NAMALWA (cell line): Measurements from ENCODE around the gene OPCML.

ENCODE experiments used
- DNase-seq: peaks from one replicate; pipeline ENCODE4 v3.0.0-alpha.2; 2015; ENCODE audit warnings: low spot score

OPCML gene

DNA sequence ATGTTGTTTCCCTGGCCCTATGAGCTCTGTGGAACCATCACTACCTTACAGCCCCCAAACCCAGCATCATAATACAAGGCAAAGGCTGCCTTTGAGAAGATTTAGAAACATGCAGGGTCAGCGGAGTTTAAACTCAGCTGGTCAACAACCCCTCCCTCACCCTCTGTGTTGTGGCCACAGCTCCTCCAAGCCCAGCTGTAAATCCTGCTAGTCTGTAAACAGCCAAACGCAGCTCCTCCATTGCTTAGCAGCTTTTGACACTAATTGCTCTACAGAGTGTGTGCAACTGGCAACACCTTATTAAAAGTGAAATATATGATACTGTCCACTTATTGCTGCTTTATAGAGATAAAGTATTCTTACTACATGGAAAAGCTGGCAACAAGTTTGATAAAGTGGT is 29.1 kb downstream of the OPCML start:
- no peak for DNase-seq

DNA sequence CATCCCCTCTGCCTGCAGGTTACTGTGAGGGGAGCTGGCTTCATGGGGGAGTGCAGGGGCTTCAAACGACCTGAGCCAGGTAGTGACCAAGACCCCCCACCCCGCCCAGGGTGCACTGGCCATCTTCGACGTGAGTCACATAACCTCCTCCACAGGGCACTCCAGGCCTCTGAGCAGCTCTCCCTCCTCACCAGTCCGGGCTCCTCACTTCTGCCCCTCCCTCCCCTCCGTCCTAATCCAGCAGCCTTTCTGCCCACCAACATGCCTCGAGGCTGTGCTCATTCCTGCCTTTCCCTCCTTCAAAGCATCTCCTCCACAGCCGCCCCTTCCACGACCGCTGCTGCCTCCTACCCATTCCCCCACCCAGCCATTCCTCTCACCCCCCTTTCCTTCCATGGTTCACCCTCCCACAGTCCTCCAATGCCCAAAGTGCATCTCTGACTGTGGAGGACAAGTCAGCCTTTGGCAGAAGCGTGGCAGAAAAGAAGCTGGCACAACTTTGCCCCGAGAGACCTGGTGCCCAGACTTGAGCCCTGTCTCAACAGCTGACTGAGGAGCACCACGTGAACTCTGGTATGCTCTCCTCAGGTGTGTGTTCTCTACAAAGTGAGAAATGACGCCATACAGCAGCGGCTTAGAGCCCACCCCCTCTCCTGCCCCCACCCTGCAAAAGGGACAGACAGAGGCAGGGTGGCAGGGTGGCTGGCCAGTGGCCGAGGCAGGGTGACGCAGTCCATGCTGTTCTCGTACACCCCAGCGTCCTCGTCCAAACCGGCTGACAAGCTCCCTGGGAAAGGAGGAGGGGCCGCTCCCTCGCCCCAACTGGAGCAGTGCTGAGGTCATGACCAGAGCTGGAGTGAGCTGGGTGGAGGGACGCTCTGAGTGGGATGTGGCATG is 30.4 kb downstream of the OPCML start:
- no peak for DNase-seq

DNA sequence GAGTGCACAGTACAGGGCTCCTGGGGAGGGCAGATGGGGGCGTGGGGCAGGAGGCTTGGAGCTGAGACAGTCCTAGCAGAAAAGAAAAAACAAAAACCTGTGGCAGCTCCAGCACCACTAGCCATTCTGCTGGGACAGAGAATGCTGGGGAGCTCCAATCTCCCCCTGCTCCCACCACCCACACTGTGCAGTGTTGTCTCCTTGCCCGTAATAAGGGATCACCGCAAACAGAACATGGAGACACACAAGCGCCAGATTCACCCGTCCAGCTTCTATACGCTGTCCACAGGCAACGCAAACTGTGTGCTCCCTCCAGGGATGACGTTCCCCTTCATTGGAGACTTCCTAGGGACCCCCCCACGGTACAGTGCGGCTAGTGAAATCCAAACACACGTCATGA is 31.4 kb downstream of the OPCML start:
- no peak for DNase-seq

DNA sequence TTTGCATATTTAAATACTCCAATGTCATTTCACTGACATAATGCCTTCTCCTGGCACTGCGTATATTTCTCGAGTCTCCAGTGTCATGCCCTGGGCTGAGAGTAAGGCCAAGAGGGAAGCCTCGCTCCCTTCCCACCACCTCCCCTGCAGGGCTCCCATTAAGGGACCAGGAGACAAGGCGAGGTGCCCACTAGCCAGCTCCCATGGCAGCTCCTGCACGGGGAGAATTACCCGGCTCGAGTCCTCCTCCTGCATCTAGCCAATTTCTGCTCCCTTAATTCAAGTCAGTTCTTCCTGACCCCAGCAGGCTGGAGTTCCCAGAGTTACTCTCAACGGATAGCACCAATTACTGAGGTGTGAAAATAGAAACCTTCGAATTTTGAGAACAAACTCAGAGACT is 31.9 kb downstream of the OPCML start:
- DNase-seq: no peak

DNA sequence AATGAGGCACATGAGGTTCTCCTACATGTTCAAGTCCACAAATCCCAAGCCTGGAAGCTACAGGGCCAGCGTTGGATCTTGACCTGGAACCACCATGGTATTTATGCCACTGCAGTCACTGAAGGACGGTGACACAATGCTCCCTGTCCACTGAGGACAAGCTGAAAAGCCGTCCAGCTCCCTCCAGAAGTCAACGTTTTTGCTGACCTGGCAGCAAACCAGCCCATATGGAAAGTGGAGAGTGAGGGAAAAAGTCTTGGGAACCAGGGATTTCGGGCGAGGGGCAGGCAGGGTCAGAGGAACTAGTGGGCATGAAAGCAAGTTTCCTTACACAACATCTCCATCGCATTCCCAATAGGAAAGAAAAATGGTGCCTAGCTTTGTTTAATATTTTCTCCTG is 33.3 kb downstream of the OPCML start:
- DNase-seq: no peak

DNA sequence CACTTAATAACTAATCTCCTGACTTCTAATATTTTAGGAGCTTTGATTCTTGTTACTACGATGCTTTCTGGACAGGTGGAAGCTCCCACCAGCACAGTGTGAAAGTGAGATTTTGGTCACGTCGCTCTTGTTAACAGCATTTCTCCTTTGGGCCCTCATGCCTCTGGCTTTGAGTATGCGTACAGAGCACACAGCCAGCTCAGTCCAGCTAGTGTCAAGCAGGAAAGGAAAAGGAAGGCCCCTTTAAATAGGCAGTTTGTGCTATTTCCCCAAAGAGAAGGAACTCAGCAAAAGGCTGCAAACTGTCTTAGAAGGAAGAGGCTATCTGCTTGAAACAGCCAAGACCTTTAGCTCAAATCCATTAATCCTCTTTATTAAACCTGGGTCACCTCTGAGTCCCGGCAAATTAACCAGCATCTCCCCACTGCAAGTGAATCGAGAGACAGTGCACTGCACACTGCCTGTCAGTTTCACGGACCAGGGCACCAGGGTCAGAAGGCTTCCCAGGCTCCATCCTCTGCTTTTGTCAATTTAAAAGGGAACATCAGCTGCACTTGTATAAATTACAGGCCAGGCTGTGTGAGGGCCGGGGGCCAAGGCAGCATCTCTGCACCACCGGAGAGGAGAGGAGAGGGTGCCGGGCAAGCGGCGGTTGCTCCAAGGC is 34.7 kb downstream of the OPCML start:
- no peak for DNase-seq

DNA sequence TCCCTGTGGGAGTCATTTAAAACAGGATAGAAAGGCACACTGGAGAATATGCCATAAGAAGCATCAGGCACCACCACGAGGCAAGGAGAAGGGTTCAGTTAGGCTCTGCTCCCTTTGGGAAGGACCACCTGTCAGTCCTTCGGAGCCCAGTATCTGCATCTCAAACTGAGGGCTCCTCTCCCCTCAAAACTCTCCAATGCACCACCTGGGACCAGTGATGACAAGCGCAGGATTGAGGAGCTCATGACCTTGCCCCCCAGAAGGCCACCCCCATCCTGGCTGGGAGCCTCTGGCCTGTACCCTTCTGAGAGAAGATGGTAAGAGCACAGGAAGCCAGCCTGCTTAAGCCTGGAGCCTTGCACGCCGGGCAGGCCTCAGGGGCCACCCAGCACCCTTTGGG is 39.4 kb downstream of the OPCML start:
- no peak for DNase-seq

DNA sequence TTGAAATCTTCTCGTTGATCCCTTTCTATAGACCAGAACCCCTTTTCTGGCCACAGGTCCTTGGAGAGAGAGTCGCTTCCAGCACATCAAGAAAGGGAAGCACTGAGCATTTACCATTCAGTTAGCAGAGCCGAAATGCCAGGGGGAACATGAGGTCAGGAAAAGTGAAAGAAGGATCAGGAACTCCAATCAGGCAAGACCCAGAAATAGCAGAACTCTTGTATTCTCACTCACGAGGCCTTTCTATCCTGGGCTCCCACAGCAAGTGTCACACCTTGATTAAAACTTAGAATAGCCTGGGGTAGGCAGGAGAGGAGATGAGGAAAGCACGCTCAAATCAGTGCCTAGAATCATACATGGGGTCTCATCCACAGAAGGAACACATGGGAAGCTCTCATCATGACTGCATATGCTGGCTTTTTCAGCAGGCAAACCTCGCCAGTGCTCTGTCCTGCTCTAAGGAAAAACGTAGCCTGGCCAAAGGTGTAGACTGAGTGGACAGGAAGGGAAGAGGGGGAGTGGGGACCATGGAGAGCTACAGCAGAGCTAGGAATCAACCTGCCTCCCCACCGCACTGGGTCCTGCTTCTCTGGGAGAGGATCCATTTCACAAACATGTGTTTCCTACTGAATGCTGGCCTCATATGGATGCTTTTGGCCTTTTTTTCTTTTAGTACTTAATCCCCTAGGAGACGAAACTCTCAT is 40.5 kb downstream of the OPCML start:
- no peak for DNase-seq

DNA sequence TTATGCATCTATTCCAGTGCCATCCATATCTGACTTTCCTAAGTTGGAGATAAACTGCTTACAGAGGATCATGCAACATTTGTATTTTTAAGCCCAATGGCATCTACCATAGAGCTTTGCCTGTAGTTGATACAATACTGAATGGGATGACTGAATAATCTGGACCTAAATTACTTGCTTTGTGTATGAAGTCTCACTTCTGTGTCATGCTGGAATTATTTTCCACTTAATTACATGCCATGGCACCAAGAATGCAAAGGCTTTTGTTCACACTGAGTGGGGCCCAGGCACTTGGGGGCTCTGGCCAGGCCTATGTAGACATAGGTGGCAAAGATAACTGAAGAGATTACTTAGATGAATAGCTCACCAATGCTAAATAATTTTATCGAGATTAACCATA is 51.6 kb downstream of the OPCML start:
- no peak for DNase-seq

DNA sequence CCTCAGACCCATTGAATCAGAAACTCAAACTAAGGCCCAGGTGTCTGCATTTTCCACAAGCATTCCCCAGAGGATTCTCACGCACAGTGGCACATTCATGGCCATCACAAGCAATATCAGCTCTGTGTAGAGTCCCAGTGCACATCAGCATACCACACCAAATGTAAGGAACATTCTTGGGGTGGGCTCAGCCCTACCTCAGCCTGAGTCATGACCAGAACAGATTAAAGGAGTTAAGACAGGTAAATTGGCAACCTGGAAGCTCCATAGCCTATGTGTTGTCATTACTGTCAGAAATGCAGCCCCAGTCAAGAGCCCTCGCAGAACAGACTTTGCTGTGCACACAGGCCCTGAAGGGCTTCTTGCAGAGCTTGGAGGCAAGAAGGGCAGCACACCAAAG is 53.1 kb downstream of the OPCML start:
- DNase-seq: no peak

DNA sequence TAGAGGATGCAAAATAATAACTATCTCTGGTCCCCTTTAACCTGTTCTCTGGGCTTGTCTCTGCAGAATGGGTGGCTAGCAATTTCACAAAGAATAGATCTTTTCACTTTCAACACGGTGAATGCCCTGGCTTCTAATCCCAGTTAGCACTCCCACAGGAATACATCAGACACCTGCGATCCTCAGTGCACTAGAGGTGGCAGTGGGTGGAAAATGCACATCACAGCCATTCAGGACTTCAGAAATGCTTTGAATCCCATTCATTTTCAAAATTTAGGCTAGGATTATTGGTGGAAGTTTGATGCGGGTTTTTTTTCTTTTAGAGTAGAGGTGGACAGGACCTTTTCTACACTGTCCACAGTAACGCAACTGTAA is 55.1 kb downstream of the OPCML start:
- no peak for DNase-seq

DNA sequence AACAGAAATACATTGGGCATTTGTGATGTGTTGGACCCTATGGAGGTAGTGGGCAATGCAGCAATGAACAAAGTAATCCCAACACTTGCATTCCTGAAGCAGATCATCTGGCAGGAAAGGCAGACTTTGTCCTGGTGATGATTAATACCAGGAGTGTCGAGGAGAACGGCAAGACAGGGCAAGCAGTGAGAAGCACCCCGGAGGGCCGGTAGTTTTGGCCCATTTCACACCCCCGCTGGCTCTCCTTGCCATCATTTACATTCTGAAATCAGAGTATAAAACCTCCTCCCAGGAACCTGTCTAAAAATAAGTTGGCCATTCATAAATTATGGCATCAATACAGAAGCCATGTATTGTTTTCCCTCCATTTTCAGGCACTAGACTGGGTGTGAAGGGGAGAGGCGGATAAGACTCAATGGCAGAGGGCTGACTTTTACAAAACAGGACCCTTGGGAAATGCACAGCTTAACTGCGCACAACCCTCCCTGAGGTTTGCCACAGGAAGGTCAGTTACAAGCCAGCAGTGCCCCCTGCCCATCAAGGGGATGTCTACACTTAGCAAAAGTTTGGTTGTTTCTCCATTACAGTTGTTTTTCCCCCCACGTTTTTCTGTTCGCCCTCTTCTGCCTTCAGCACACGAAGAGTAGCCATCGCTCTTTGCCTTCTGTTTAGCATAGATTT is 55.6 kb downstream of the OPCML start:
- DNase-seq: no peak

DNA sequence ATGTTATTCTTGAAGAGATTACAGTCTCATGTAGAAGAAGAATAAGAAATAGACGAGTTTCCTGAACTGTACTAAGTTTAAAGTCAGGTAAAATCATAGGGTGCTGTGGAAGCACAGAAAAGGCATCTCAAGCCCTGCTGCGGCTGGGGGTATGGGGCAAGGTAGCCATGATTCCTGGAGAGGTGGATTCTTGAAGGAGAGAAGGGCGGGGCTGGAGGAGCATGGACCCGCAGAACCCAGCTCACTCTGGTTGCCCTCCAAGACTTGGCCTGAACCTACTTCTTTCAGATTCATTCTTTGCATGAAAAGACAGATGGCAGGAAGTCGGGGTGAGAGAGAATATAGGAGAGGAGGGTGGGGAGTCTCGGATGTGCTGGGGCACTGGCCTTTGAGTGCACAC is 57.8 kb downstream of the OPCML start:
- DNase-seq: no peak

DNA sequence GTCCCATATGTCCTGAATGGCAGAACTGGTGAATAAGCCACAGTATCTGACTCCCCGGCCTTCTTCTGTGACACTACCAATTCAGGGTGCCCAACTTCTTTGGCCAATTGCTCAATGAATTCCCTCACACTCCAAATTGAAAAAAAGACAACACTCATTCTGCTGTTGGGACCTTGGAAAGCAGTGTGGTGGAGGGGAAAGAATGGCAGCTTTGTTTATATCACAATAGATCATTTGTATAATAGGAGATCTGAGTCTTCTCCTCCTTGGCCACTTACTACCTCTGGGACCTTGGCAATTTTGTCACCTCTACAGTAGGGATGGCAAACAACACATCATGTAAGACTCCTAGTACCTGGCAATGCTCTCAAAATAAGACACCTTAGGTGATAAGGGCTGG is 64.6 kb downstream of the OPCML start:
- DNase-seq: no peak

DNA sequence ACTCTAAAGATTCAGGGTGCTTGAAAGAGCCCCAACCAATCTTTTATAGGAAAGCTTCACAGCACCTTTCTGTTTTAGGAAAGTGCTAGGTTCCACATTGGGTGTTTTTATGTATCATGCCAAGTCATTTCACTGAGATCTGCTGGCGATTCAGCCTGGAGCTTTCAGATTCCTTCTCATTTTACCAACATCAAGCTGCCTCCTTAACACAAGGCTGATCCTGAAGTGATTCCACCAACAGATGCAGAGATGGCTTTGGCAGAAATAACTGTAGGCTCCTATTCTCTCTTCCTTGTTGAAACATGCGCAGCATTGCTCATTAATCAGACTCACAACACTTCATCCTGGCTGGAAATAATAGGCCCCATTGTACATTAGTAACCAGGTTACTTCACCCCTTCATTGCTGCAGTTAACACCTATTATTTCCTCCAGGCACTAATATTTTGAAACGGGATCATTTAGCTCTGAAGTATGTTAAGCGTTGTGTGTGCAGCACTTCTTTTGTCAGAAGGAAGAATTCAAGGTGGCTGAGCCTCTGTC is 89.0 kb downstream of the OPCML start:
- DNase-seq: no peak

DNA sequence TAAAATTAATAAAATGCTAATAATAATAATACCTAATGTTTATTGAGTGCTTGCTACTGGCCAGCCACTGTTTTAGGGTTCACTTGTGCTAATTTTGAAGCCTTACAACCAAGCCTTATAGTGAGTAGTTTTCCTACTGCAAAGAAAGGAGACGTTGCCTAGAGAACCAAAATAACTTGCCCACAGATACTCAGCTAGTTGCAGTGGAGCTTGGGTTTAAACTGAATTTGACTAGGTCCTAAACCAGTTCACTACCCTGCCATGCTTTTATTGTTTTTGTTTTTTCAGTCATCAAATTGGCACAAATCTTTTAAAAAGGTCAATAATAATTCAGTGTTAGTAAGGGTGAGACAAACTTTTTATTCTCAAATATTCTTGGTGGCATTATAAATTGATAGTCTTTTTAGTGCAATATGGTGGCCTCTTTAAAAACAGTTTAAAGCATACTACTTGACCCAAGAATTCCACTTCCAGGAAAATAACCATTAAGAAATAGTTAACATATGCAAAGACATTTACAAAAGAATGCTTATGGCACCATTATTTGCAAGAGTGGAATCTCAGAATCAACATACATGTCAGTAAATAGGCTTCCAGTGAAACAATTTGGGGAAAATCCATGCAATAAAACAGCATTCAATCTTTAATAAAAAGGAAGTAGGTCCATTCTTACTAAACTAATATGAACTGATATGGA is 90.2 kb downstream of the OPCML start:
- DNase-seq: no peak

DNA sequence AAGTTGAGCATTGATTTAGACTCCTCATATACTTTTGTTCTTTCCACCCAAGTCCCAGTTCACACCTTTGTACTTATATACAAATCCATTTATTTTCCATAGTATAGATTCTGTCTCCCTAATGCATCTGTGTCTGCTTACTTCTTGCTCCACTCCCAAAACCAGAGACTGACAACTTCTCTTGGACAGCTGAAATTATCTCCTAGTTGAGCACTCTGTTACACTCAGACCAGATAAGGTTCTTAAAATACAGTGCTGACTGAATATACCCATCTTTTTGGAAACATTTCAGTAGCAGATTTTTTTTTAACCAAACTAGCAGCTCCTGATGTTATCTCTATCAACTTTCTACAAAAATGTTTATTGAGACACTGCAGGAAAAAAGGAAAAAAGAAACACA is 106.3 kb downstream of the OPCML start:
- DNase-seq: no peak

DNA sequence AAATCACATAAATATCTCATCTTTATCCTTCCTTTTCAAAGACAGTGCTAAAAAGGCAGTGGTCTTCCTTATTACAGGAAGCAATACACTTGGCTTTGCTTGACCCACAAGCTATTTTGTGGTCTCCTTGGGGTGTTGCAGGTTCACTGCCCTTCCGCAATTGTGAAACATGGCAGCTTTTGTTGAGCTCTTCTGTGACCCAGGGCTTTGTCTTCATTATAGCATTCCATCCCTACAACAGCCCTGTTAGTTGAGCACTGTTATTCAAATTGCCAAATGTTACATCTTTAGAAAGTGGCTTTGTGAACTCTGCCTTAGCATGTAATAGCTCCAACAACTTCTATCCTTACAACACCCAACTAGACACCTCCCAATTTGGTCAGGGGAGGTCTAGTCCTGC is 107.1 kb downstream of the OPCML start:
- DNase-seq: no peak

DNA sequence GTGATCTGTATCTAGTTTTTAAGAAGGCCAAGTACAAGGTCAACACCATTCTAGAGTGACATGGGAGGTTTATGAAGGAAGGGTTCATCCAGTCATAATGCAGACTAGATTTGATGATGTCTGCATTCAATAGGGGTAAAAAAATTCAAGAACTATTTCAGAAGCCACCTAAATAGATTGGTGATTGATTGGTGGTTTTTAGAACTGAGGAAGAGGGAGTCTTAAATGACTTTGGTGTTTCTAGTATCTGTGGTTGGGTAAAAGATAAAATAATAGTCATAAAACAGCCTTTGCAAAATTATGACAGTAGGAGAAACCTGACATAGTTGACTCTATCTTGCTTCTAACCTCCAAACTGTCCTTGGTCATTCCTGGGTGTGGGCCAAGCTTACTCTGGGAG is 114.1 kb downstream of the OPCML start:
- no peak for DNase-seq

DNA sequence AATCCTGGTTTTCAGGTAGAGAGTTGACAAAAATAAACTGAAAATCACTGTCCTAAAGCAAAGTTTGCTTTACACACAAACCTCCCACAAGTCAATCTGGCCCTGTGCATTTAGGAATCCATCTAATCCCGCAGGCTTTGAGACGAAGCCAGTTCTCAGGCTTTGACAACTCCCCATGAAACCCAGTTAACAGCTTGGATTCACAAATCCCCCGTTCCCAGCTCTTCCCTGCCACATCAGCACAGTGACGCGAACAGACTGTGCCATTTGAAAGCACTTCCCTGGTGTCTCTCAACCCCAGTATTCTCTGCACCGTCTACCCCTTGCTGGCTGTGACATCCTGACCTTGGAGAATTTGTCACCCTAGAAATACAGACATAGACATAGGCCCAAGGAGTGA is 117.8 kb downstream of the OPCML start:
- DNase-seq: no peak

DNA sequence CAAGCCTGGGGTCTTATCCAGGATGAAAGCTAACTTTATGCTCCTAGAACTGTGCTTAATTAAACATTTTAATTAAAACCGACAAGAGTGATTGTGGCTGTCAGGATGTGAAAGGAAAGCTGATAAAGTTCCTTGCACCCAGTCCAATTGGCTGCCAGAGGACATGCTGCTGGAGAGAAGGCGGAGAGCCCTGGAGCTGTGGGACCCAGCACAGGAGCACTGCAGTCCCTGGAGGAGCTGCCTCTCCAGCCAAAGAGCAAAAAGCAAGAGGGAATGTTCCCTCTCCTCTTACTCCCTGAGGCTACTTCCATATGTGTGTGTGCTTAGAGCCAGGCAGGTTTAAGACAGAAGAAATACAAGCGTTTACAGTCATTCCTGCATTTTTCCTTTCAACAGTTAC is 118.6 kb downstream of the OPCML start:
- no peak for DNase-seq

DNA sequence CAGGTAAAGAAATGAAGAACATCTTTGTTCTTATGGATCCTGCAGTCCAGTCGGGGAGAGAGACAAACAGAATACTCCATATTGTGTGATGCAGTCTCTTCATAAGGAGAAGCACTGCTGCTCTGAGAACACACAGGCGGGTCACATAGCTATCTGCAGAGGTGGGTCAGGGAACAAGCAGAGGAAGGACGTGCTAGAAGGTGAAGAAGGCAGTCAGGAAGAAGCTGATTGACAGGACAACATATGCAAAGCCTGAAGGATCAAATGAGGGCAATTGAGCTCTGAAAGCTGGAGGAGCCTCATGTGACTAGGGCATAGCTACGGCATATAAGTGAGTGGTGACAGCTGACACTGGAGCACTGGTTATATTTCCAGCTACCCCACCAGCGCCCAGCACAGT is 122.5 kb downstream of the OPCML start:
- no peak for DNase-seq
